Fibroblast of the aortic adventitia (primary cell): ENCODE measurements around the gene STPG2. TPM values are rescaled to one million over a fixed set of nuclear protein-coding genes. Genes with fewer than 3 reads are reported as not detected.
A peak's percentile ranks its signal among the peaks of the same experiment; 100 is the strongest.

ENCODE experiments used
- DNase-seq: peaks from one replicate; pipeline ENCODE4 v3.0.0-alpha.2; 2010; ENCODE audit warnings: low read depth
- H3K4me3 ChIP-seq: 2 replicates; pipeline ENCODE4 v1.5.1; 2011; ENCODE audit warnings: low read depth, mild to moderate bottlenecking, control low read depth, low read length, moderate library complexity
- total RNA-seq: library from RNA; depleted of rRNA; stranded (reverse); fragments of >200 nt; gene quantifications from 2 replicates; pipeline ENCODE4 v1.2.3, GENCODE V29; 2012; ENCODE audit warnings: low replicate concordance
- TF ChIP-seq, protein P1 (sequence below): IDR thresholded peaks from 2 replicates; pipeline ENCODE4 v1.5.1; 2011; ENCODE audit warnings: mild to moderate bottlenecking, low read length, control low read depth, inconsistent platforms; ENCODE audit not compliant: insufficient read depth

Gene STPG2
- total RNA-seq, 1 donor, result 0.18 TPM

DNA sequence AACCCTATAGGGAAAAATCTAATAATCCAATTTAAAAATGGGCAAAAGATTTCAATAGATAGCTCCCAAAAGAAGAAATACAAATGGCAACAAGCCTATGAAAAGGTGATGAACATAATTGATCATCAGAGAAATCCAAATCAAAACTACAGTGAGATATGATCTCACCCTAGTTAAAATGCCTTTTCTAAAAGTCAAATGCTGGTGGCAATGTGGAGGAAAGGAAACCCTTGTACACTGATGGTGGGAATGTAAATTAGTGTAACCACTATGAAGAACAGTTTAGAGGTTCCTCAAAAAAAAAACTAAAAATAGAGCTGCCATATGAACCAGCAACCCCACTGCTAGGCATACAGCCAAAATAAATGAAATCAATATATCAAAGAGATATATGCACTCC is 44.5 kb downstream of the STPG2 start:
- no peak overlapping the region for H3K4me3 ChIP-seq
- no peak for DNase-seq
- TF ChIP-seq, protein P1, sequence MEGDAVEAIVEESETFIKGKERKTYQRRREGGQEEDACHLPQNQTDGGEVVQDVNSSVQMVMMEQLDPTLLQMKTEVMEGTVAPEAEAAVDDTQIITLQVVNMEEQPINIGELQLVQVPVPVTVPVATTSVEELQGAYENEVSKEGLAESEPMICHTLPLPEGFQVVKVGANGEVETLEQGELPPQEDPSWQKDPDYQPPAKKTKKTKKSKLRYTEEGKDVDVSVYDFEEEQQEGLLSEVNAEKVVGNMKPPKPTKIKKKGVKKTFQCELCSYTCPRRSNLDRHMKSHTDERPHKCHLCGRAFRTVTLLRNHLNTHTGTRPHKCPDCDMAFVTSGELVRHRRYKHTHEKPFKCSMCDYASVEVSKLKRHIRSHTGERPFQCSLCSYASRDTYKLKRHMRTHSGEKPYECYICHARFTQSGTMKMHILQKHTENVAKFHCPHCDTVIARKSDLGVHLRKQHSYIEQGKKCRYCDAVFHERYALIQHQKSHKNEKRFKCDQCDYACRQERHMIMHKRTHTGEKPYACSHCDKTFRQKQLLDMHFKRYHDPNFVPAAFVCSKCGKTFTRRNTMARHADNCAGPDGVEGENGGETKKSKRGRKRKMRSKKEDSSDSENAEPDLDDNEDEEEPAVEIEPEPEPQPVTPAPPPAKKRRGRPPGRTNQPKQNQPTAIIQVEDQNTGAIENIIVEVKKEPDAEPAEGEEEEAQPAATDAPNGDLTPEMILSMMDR, result no peak

GRCh38 chr4:98094118-98094517 is 49.2 kb downstream of the STPG2 start:
- TF ChIP-seq, protein P1, result no peak
- no peak overlapping the region for H3K4me3 ChIP-seq
- DNase-seq, result no peak

- TF ChIP-seq, protein P1, result no peak
- no peak overlapping the region for H3K4me3 ChIP-seq
- no peak for DNase-seq
Measured at GRCh38 chr4:98093662-98094061, 49.6 kb downstream of the STPG2 start.

DNA sequence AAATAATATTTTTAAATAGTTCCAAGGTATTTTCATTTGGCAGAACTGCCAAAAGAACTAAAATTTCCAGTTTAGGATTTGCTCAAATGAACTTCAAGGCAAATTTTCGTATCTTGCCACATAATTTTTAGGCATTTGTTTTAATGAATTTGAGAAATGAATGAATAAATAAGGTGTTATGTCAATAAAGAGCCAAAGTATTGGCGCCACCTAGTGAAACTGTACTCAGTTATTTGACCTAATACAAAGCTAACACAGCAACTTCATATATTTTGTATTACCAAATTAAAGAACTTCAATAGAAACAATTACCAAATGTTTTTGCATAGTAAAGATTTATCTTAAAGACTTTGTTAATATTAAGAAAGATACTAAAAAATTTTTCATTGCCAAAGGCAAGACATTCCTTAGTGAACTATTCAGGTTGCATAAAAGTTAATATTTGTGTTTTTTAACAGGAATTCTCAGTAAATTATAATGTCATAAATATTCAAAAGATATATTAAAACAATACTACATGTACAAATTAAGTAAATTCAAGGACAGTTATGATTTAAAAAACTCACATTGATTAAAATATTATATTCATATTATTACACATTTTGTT is 50.3 kb downstream of the STPG2 start:
- no peak overlapping the region for H3K4me3 ChIP-seq
- TF ChIP-seq, protein P1, result peak; percentile 60
- DNase-seq, result peak; percentile 29

DNA sequence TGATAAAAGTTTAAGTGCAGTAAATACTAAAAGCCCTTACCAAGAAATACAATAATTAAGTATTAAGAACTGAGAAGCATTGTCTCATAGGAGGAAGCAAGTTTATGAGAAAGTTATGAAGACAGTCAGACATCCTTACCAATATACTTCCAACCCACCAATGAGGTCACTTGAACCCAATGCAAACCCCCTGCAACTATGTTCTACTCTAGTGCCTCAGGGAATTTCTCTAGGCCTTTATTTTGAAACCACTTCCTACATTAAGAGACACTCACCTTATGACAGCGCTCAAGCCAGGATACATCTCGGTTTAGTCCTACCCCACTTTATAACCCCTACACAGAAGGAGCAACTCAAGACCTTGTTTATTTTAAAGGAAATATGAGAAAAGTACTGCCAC is 61.3 kb downstream of the STPG2 start:
- no peak for DNase-seq
- H3K4me3 ChIP-seq, result no peak overlapping the region
- TF ChIP-seq, protein P1, result no peak

DNA sequence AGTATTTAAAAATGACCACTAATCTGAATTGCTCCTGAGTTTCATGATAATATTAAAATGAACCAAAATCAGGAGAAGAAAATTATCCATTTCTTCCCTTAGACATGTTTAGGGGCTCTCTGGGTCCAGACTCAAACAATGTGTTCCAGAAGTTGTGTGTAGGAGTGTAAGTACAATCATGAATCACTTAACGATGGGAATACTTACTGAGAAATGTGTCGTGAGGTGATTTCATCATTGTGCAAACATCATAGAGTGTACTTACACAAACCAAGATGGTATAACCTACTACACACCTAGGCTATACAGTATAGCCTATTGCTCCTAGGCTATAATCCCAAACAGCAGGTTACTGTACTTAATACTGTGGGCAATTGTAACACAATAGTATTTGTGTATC is 74.8 kb downstream of the STPG2 start:
- H3K4me3 ChIP-seq, result no peak overlapping the region
- DNase-seq, result no peak
- TF ChIP-seq, protein P1, result no peak
